GM19397 (cell line): Measurements from ENCODE around the gene SBSN.
"Not testable (repeated sequence)": the region's sequence is repeated elsewhere in the genome, so short reads cannot be mapped to it uniquely, and the experiment has no call there.

Source experiments
- ATAC-seq: cut with Tn5 transposase; IDR thresholded peaks from one replicate; pipeline ENCODE4 v1.9.1; 2021; ENCODE audit warnings: mild to moderate bottlenecking, moderate library complexity; ENCODE audit not compliant: unreplicated experiment

The SBSN gene

DNA sequence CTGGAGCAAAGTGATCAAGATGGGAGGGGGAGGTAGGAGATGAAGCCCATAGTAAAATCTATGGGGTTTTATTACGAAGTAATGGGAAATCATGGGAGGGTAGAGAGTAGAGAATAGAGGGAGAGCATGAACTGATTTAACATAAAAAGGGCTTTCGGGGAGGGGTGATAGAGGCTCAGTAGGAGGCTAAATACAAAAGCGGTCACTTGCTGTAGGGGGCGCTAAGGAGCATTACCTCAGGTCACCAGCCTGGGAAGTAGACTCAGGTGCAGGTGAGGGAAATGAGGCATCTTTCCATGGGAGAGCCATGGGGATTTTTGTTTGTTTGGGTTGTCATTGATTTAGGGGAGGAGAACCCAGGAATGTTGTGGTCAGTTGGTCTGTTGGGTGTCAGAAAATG, 52.0 kb downstream of the SBSN start:
- no peak for ATAC-seq

DNA sequence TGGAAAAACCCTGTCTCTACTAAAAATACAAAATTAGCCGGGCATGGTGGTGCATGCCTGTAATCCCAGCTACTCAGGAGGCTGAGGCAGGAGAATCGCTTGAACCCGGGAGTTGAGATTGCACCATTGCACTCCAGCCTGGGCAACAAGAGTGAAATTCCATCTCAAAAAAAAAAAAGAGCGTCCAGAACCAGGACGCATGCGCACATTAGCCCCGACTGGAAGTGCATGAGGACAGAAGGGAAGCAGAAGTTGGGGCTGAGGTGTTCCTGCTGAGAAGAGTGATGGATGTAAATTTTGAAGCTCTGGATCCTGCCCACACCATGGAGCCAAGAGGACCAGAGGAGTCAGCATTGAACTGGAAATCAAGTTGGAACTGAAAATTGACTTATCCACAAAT, 53.5 kb downstream of the SBSN start:
- ATAC-seq, result not testable (repeated sequence)

DNA sequence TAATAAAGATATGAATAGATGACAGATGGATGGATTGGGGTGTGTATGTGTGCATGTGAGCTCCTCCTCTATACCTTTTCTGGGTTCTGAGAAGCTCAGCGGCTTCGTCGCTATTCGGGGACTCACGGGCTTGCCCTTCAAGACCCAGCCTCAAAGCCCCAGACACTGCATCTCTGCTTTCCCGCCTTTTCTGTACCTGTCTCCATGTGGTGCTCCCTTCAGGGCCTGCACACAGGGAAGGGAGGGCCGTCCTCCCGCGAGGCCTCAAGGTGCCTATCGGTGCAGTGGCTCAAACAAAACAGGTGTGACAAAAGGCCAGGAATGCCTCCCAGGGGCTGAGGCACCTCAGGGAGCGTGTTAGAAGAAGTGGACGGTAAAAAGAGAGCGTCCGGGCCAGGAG, 54.0 kb downstream of the SBSN start:
- ATAC-seq, result no peak
